WTC11 (cell line): ENCODE results near the gene ACTN1.

Experiments used
- ELF4 ChIP-seq: sonication (generic); formaldehyde crosslinking; IDR thresholded peaks from 2 replicates; pipeline ENCODE4 v1.8.1; 2022; ENCODE audit warnings: low read depth, mild to moderate bottlenecking, moderate library complexity, missing genetic modification reagents
- SP1 ChIP-seq: sonication (generic); formaldehyde crosslinking; conservative IDR thresholded peaks from 2 replicates; pipeline ENCODE4 v1.8.1; 2022; ENCODE audit warnings: missing genetic modification reagents
- ZNF121 ChIP-seq: sonication (generic); formaldehyde crosslinking; IDR thresholded peaks from 2 replicates; pipeline ENCODE4 v1.8.0; 2023; ENCODE audit warnings: missing genetic modification reagents
- ZNF138 ChIP-seq: sonication (generic); formaldehyde crosslinking; conservative IDR thresholded peaks from 2 replicates; pipeline ENCODE4 v1.8.1; 2022; ENCODE audit warnings: mild to moderate bottlenecking, moderate library complexity, missing genetic modification reagents
- ZNF219 ChIP-seq: sonication (generic); formaldehyde crosslinking; IDR thresholded peaks from 2 replicates; pipeline ENCODE4 v1.8.0; 2023; ENCODE audit warnings: missing genetic modification reagents, mild to moderate bottlenecking, borderline replicate concordance
- ZNF263 ChIP-seq: sonication (generic); formaldehyde crosslinking; IDR thresholded peaks from 2 replicates; pipeline ENCODE4 v1.8.1; 2022; ENCODE audit warnings: low read depth, mild to moderate bottlenecking, moderate library complexity, missing genetic modification reagents
- TF ChIP-seq, protein P1 (sequence below): sonication (generic); formaldehyde crosslinking; IDR thresholded peaks from 2 replicates; pipeline ENCODE4 v1.8.1; 2022; ENCODE audit warnings: low read depth, missing genetic modification reagents, borderline replicate concordance
- TF ChIP-seq, protein P2 (sequence below): fragments of 200-600 bp; IDR thresholded peaks from 2 replicates; pipeline ENCODE4 v1.8.0; 2022; ENCODE audit warnings: antibody characterized with exemption
- TF ChIP-seq, protein P3 (sequence below): sonication (generic); formaldehyde crosslinking; IDR thresholded peaks from 2 replicates; pipeline ENCODE4 v1.8.0; 2022; ENCODE audit warnings: missing genetic modification reagents
- TF ChIP-seq, protein P4 (sequence below): sonication (generic); formaldehyde crosslinking; conservative IDR thresholded peaks from 2 replicates; pipeline ENCODE4 v1.8.1; 2022; ENCODE audit warnings: mild to moderate bottlenecking, missing genetic modification reagents
- TF ChIP-seq, protein P5 (sequence below): sonication (generic); formaldehyde crosslinking; IDR thresholded peaks from 2 replicates; pipeline ENCODE4 v1.8.1; 2022; ENCODE audit warnings: low read depth, mild to moderate bottlenecking, moderate library complexity, missing genetic modification reagents, borderline replicate concordance
- TF ChIP-seq, protein P6 (sequence below): sonication (generic); formaldehyde crosslinking; IDR thresholded peaks from 2 replicates; pipeline ENCODE4 v1.8.0; 2022; ENCODE audit warnings: mild to moderate bottlenecking, missing genetic modification reagents
- TF ChIP-seq, protein P7 (sequence below): sonication (generic); formaldehyde crosslinking; IDR thresholded peaks from 2 replicates; pipeline ENCODE4 v1.8.0; 2022; ENCODE audit warnings: mild to moderate bottlenecking, missing genetic modification reagents

DNA sequence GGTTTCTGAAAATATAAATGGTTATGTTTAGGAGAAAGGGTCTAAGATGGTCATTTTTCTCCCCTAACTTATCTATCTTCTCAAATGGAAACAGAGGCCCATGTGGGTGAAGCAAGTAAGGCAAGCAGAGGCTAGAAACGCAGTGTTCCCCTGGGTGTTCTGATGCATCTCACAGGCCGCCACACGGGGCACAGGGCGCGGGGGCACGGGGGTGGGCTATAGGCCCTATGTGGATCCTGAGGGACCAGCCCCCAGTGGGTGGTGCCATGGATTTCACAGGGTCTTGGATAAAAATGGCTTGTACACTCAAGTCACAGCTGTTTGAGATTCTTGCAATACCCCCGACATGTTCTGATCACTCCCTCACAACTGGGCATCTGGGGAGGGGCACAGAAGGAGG lies 17.7 kb downstream of the ACTN1 start:
- TF ChIP-seq, protein P1, sequence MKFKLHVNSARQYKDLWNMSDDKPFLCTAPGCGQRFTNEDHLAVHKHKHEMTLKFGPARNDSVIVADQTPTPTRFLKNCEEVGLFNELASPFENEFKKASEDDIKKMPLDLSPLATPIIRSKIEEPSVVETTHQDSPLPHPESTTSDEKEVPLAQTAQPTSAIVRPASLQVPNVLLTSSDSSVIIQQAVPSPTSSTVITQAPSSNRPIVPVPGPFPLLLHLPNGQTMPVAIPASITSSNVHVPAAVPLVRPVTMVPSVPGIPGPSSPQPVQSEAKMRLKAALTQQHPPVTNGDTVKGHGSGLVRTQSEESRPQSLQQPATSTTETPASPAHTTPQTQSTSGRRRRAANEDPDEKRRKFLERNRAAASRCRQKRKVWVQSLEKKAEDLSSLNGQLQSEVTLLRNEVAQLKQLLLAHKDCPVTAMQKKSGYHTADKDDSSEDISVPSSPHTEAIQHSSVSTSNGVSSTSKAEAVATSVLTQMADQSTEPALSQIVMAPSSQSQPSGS (CRISPR knock-in tag), result no peak
- no peak for TF ChIP-seq ZNF219 (CRISPR knock-in tag)
- TF ChIP-seq, protein P2, sequence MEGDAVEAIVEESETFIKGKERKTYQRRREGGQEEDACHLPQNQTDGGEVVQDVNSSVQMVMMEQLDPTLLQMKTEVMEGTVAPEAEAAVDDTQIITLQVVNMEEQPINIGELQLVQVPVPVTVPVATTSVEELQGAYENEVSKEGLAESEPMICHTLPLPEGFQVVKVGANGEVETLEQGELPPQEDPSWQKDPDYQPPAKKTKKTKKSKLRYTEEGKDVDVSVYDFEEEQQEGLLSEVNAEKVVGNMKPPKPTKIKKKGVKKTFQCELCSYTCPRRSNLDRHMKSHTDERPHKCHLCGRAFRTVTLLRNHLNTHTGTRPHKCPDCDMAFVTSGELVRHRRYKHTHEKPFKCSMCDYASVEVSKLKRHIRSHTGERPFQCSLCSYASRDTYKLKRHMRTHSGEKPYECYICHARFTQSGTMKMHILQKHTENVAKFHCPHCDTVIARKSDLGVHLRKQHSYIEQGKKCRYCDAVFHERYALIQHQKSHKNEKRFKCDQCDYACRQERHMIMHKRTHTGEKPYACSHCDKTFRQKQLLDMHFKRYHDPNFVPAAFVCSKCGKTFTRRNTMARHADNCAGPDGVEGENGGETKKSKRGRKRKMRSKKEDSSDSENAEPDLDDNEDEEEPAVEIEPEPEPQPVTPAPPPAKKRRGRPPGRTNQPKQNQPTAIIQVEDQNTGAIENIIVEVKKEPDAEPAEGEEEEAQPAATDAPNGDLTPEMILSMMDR, result no peak
- no peak for TF ChIP-seq ZNF121 (CRISPR knock-in tag)
- TF ChIP-seq, protein P3, sequence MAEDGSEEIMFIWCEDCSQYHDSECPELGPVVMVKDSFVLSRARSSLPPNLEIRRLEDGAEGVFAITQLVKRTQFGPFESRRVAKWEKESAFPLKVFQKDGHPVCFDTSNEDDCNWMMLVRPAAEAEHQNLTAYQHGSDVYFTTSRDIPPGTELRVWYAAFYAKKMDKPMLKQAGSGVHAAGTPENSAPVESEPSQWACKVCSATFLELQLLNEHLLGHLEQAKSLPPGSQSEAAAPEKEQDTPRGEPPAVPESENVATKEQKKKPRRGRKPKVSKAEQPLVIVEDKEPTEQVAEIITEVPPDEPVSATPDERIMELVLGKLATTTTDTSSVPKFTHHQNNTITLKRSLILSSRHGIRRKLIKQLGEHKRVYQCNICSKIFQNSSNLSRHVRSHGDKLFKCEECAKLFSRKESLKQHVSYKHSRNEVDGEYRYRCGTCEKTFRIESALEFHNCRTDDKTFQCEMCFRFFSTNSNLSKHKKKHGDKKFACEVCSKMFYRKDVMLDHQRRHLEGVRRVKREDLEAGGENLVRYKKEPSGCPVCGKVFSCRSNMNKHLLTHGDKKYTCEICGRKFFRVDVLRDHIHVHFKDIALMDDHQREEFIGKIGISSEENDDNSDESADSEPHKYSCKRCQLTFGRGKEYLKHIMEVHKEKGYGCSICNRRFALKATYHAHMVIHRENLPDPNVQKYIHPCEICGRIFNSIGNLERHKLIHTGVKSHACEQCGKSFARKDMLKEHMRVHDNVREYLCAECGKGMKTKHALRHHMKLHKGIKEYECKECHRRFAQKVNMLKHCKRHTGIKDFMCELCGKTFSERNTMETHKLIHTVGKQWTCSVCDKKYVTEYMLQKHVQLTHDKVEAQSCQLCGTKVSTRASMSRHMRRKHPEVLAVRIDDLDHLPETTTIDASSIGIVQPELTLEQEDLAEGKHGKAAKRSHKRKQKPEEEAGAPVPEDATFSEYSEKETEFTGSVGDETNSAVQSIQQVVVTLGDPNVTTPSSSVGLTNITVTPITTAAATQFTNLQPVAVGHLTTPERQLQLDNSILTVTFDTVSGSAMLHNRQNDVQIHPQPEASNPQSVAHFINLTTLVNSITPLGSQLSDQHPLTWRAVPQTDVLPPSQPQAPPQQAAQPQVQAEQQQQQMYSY (CRISPR knock-in tag), result no peak
- TF ChIP-seq SP1 (CRISPR knock-in tag), result no peak
- TF ChIP-seq, protein P4, sequence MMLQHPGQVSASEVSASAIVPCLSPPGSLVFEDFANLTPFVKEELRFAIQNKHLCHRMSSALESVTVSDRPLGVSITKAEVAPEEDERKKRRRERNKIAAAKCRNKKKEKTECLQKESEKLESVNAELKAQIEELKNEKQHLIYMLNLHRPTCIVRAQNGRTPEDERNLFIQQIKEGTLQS, result no peak
- TF ChIP-seq, protein P5, sequence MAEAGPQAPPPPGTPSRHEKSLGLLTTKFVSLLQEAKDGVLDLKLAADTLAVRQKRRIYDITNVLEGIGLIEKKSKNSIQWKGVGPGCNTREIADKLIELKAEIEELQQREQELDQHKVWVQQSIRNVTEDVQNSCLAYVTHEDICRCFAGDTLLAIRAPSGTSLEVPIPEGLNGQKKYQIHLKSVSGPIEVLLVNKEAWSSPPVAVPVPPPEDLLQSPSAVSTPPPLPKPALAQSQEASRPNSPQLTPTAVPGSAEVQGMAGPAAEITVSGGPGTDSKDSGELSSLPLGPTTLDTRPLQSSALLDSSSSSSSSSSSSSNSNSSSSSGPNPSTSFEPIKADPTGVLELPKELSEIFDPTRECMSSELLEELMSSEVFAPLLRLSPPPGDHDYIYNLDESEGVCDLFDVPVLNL (CRISPR knock-in tag), result no peak
- no peak for TF ChIP-seq ZNF138 (CRISPR knock-in tag)
- no peak for TF ChIP-seq ZNF263
- TF ChIP-seq, protein P6, sequence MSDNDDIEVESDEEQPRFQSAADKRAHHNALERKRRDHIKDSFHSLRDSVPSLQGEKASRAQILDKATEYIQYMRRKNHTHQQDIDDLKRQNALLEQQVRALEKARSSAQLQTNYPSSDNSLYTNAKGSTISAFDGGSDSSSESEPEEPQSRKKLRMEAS (CRISPR knock-in tag), result no peak
- TF ChIP-seq, protein P7, sequence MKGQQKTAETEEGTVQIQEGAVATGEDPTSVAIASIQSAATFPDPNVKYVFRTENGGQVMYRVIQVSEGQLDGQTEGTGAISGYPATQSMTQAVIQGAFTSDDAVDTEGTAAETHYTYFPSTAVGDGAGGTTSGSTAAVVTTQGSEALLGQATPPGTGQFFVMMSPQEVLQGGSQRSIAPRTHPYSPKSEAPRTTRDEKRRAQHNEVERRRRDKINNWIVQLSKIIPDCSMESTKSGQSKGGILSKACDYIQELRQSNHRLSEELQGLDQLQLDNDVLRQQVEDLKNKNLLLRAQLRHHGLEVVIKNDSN, result no peak
- TF ChIP-seq ELF4, result no peak
